HG02759 (cell line): Measurements from ENCODE around the gene RASA1.

ENCODE experiments used
- ATAC-seq: cut with Tn5 transposase; IDR thresholded peaks from one replicate; pipeline ENCODE4 v1.9.1; 2021; ENCODE audit warnings: mild to moderate bottlenecking, moderate library complexity; ENCODE audit not compliant: unreplicated experiment

RASA1 gene

DNA sequence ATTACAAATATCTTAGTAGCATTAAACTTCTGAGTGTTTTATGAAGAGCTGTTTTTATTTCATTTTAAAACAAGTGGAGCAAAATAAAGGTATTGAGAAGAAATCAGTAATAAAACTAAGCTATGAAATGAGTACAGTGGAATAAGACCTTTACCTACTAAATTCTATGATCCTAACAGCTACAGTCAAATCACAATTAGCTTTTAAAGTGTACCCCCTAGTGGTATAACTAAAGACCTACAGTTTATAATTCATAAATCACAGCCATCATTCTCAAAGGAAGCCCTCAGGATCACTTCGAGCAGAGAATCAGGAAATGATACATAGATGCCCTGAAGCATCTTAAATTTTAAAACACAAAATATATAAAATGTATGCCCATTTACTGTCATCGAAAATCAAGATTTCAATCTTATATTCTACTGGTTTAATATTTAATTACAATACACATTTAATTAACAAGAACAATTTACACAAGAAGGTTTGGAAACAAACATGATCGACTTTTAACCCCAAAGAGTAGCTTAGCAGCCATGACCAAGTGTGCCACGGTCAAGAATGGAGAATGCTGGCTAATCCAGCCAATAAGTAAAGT is 132.7 kb downstream of the RASA1 start:
- ATAC-seq: peak; percentile 79

DNA sequence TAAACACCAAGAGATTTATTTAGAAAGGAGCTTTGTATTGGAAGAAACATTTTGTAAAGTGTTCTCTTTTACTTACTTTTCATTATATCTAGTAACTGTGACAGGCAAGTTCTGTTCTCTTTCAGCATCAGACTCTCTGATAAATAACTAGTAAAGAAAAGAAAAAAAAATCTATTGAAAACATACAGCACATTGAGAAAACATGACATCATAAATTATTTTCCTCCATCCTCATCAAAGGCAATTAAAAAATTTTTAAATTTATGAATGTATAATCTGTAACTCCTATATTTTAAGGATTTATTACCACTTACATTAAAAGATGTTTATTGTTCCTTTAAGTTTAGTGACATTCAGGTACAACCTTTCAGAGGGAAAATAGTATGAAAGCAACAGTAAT is 133.9 kb downstream of the RASA1 start:
- ATAC-seq: no peak

- no peak for ATAC-seq
Observed at GRCh38 chr5:87403409-87403808, 135.7 kb downstream of the RASA1 start.

GRCh38 chr5:87403899-87404298 is 136.2 kb downstream of the RASA1 start:
- no peak for ATAC-seq

DNA sequence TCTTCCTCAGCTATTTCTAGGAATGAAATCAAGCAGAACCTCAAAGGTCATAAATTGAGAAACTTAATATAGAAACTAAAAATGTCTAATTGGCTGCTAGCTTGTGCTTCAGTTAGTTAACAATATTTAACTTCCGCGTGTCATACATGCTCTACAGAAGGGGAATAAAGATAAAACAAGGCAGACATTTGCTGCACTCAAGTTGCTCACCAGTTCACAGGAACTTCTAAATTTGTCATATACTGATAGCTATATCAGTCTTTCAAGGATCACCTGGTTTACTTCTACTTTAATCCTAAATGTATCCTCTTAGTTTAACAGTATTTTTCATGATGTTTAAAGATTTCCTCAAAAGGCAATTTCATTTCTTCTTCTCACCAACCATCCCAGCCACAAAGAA is 136.7 kb downstream of the RASA1 start:
- no peak for ATAC-seq

DNA sequence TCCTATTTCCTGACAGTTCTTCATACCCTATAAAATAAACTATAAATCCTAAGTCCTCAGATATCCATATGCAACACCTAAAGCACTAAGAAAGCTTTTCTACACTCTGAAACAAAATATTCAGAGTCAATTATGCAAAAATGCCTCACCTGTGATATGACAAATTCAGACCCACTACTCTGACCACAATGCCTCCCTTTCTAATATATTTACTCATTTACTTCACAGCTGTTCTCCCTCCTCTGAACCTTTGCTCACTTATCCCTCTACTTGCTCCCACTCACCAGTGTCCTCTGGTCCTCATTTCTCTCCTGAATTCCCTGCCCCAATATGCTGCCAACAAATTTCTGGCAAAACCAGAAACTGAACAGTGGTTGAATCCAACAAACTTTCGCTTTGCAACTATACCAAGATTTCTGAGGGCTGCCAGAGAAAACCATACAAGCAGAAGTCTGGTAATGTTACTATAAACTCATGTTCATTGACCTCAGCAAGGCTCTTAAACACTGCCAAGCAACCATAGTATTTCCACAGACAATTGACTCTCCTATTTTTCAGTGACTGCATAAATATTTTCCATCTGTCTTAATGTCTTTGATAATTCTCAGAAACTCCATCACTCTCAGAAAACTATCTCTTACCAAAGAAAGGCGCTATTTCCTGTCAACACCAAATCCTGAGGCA is 137.9 kb downstream of the RASA1 start:
- ATAC-seq: no peak

DNA sequence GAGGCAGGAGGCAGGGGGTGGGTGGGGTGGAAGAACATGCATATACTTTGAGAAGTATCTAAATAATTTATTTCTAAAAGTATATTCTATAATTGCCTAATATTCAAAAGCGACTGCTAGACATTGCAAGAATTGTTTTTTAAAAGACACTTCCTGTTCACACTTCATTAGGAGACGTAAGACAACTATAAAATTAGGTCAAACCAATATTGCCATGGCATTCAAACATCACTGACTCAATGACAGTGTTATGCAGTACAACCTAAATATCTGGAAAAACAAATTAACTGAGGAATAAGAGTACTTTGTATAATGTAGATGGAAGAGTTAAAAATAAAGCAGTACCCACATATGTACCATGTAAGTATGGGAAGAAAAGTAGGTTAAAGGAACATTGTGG is 140.5 kb downstream of the RASA1 start:
- no peak for ATAC-seq

DNA sequence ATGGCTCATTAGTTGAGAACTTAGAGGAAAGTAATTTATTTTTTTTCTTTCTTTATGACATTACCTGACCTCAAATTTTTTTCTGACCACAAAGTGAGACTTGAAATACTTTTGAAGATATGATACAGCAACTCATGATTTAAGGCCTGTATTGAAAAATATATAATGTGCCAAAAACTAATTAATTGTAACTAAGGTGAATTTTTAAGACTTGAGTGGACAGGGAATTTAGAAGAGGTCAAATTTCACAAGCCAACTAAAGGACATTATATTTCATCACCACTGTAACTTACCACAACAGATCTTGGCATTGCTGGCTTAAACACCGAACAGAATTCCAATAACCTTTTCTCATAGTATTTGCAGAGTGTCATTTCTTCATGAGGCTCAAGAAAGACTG is 143.2 kb downstream of the RASA1 start:
- no peak for ATAC-seq

- no peak for ATAC-seq
Observed at GRCh38 chr5:87411586-87411972, 143.9 kb downstream of the RASA1 start.

- peak; percentile 19 for ATAC-seq
Observed at GRCh38 chr5:87411973-87412629, 144.4 kb downstream of the RASA1 start.

- peak; percentile 98 for ATAC-seq
Observed at GRCh38 chr5:87412630-87413342, 145.1 kb downstream of the RASA1 start, which contains the start of gene CCNH. Gene CCNH (minus strand): TSS chr5:87412930. CDS start chr5:87412794, 136 bp downstream.

DNA sequence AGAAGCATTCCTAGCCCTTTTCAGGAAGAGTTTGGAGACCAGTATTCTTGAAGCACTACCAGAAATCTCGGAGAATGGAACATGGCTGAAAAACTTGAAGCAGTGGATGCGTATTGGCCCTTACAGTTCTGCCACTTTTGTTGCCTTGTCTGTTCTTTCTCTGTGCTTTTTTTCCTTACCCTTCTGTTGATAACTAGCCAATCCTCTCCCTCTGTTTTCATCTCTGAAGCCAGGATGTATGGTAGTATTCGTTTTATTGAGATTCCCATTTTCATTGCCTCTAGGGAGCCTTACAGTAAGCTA is 145.6 kb downstream of the RASA1 start:
- ATAC-seq: no peak

DNA sequence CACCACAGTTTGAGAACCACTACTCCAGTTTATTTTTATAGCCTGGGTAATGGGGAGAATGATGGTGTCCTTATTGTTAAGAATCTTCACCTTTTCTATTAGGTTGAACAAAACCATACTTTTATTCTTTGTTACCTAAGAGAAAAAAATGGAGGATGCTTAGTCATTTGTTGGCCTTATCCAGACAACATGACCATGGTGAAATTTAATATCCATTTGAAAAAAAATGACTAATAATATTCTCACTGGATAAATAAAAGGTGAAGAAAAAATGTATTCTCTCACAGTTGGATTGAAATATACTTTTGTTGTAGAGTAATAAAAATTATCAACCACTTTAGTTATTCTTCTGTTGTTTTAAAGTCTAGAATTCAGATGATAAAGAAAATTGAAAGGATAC is 150.8 kb downstream of the RASA1 start:
- ATAC-seq: no peak

DNA sequence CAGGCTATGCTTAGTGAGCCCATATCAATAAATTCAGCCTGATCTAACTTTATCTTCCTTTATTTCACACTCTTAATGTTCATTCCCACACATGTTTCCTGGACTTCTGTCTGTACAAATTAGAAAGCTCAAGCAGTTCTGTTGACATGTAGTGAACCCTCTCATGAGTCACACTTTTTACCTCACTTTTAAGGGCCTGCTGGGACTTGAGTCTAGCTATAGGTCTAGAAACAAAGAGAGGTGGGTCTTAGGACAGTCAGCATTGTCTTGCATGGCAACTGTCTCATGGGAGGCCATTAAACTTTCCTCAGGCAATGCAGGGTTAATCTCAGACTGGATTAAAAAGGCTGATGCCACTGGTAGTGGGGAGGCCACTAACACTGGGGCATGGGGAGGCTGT is 153.6 kb downstream of the RASA1 start:
- no peak for ATAC-seq

- no peak for ATAC-seq
Observed at GRCh38 chr5:87423755-87424154, 156.1 kb downstream of the RASA1 start.

GRCh38 chr5:87430863-87431457 is 163.3 kb downstream of the RASA1 start:
- ATAC-seq: no peak

GRCh38 chr5:87432460-87432859 is 164.8 kb downstream of the RASA1 start:
- ATAC-seq: no peak

DNA sequence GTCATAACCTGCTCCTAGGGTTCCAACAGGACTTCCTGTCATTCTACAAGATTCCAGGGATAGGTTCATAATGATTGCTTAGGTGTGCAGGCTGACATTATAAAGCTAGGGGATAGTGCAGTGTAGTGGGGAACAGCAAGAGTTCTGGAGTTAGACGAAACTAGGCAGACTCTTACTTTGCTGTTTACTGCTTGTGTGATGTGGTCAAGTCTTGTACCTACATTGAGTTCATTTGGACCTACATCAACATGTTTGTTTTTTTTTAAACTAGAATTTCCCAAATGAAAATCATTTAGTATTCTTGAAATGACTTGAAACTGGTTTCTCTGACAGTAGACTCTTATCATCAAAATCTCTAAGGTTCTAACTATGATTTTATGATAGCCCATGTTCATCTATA is 166.3 kb downstream of the RASA1 start:
- ATAC-seq: no peak

DNA sequence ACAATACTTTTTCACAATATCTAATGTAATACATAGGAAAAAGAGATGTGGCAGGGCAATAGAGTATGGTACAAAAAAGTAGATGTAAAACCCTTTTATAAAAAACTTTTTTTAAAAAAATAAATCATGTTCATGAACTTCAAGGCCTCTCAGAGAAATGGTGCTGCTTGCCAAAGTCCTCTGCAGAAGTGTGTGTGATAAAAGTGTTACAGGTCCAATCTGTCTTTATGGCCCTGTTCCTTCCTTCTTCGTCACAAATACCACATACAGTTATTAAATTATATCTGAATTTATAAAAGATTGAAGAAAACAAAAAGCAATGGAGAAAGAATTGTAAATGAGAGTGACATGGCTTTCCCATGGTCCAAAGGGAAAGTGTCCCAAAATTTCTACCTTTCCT is 166.8 kb downstream of the RASA1 start:
- ATAC-seq: no peak

DNA sequence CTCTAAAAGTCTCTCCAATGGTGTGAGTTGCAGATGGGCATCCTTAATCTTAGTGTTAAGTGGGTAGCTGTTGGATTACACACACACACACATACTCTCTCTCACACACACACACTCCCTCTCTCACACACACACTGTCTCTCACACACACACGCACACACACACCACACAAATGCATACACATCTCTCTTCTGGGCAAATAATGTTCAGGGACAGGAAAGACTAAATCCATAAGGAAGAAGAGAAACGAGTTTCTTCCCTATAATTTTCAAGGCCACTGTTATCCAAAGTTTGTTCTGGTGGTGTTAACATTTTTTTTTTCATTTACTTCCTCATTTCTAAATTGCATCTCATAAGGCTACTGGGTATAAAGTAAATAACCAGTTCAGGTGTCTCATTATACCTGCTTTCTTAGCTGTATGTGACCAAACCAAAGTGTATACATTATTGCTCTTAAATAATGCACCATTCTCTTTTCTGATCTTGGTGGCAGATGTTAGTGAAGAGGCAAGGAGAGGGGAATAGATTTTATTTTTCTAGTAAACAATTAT is 167.5 kb downstream of the RASA1 start:
- no peak for ATAC-seq

GRCh38 chr5:87437724-87438123 is 170.0 kb downstream of the RASA1 start:
- ATAC-seq: no peak
